Pancreas (tissue), 10 donors: ENCODE results near the gene NOPCHAP1. TPM values are rescaled to one million over a fixed set of nuclear protein-coding genes. Genes with fewer than 3 reads are reported as not detected.

Source experiments
- ATAC-seq, 4 donors: fragments of 200-7000 bp; cut with Tn5 transposase; one replicate each; pipeline versions ENCODE4 v1.8.0 to v1.9.1; 2020; ENCODE audit warnings: mild to moderate bottlenecking in 4 of 4, moderate library complexity in 4 of 4
- DNase-seq, 6 donors: peaks; one replicate each; pipeline ENCODE4 v3.0.0-alpha.2; 2020
- FAIRE-seq: peaks from 2 replicates; lab custom pipeline; 2012; peaks lifted over from hg19 to GRCh38; lab: Jason Lieb, UNC
- H3K27ac ChIP-seq, 4 donors: fragments of 200-600 bp; sonication (generic); 1 replicate in 3 of 4; 2 replicates in 1 of 4; pipeline versions ENCODE4 v1.5.0 to v1.8.0; 2020
- H3K27me3 ChIP-seq, 4 donors: fragments of 200-600 bp; one replicate each; pipeline ENCODE4 v1.8.0; 2021
- H3K36me3 ChIP-seq, 3 donors: fragments of 200-600 bp; sonication (generic) in 1 of 3; one replicate each; pipeline versions ENCODE4 v1.5.0 to v1.8.0; 2020 to 2021
- H3K4me1 ChIP-seq, 3 donors: fragments of 200-600 bp; one replicate each; pipeline ENCODE4 v1.8.0; 2021
- H3K4me3 ChIP-seq, 4 donors: fragments of 200-600 bp; sonication (generic) in 2 of 4; one replicate each; pipeline versions ENCODE4 v1.5.0 to v1.8.0; 2020 to 2021
- H3K9me3 ChIP-seq, 4 donors: fragments of 200-600 bp; one replicate each; pipeline ENCODE4 v1.8.0; 2021
- CTCF ChIP-seq, 4 donors: fragments of 200-600 bp; sonication (generic) in 3 of 4; IDR thresholded peaks; one replicate each; pipeline versions ENCODE4 v1.5.0 to v1.8.0; 2021; ENCODE audit warnings: antibody characterized with exemption in 4 of 4
- WGBS, 2 donors: extraction: QIAGEN DNeasy Blood & Tissue Kit; methylation state at CpG; one replicate each; pipeline ENCODE4 v1.1.7; 2013; 5-methylcytosine and 5-hydroxymethylcytosine counted together
- intact Hi-C, 3 donors: fragments of 100-400 bp; cut with DNase I; formaldehyde crosslinking; loops; one replicate each; pipeline versions ENCODE4 v1.11.1 to v1.14.2; 2022
- polyA plus RNA-seq, 2 donors: library from polyadenylated mRNA; stranded (reverse); fragments of 200-250 nt; gene quantifications; one replicate each; pipeline ENCODE4 v1.2.3, GENCODE V29; 2013
- total RNA-seq, 6 donors: library from RNA; stranded (reverse); fragmentation: NEBNext Ultra II Directional in 4 of 6; extraction: Animal tissue kit (Norgen Biotek cat#: 25700) in 4 of 6; gene quantifications; one replicate each; pipeline versions ENCODE4 v1.2.1 to v1.2.4, GENCODE V29; 2021 to 2023
- donor health status: healthy with polysubstance abuse.
- donor health status: DM: no; HTN: no; CAD: no; lungs with moderate emphysema.
- donor health status: DM: no; HTN: no; CAD: no.
- donor health status: control.
- donor health status: control.
- donor health status: Bipolar disorder and iron deficiency.
- donor health status: DM: yes; HTN: yes; CAD: no.
- donor health status: DM: no; HTN: no; CAD: no.
- donor health status: DM: no; HTN: no; CAD: no.
- donor health status: DM: yes; HTN: yes; CAD: no.

NOPCHAP1 gene
- total and polyA plus RNA-seq, 8 donors: 7.2 to 21.5 (median 14.3) TPM

DNA sequence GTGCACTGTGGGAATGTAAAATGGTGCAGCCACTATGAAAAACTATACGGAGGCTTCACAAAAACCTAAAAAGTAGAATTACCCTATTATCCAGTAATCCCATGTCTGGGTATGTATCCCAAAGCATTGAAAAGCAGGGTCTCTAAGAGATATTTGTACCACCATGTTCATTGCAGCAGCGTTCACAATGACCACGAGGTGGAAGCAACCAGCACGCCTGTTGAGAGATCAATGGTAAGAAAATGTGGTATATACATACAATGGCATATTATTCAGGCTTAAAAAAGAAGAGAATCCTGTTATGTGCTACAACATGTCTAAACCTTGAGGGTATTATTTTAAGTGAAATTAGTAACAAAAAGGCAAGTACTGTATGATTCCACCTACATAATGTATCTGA is 910 bp upstream of the NOPCHAP1 start:
- no peak overlapping the region for H3K27ac ChIP-seq
- WGBS, 2 donors: 75 to 89% methylated on average over 4 of the region's 4 CpGs
- ATAC-seq: no peak
- TF ChIP-seq CTCF (IDR thresholded peaks at IDR 0.05): no peak
- DNase-seq: no peak
- H3K9me3 ChIP-seq: no peaks in the 10 kb centered on the region
- intact Hi-C loops: no loop called here
- H3K4me1 ChIP-seq: peaks cover 7 to 14% (median 11%) of the 10 kb centered on the region in 3 donors
- no peak for FAIRE-seq
- no peak overlapping the region for H3K4me3 ChIP-seq
- no peaks in the 10 kb centered on the region for H3K36me3 ChIP-seq
- no peaks in the 10 kb centered on the region for H3K27me3 ChIP-seq

- FAIRE-seq: no peak
- Histone ChIP-seq H3K4me3 (no peak overlapping the region), H3K36me3 (peaks cover 0 to 24% (median 18%) of the 10 kb centered on the region in 3 donors), H3K27me3 (no peaks in the 10 kb centered on the region), H3K27ac (peak overlapping the region in 2 of 4 donors; percentile 34 to 54), H3K4me1 (peaks cover 7 to 26% (median 21%) of the 10 kb centered on the region in 3 donors), H3K9me3 (no peaks in the 10 kb centered on the region)
- no peak for DNase-seq
- whole genome bisulfite sequencing, 2 donors: 47 to 55% methylated on average over 4 of the region's 4 CpGs
- intact Hi-C loops: no loop called here
- TF ChIP-seq CTCF (IDR thresholded peaks at IDR 0.05): no peak
- peak in 1 of 4 donors; percentile 2 for ATAC-seq
Observed at GRCh38 chr12:104990950-104991349, 4.8 kb downstream of the NOPCHAP1 start.

DNA sequence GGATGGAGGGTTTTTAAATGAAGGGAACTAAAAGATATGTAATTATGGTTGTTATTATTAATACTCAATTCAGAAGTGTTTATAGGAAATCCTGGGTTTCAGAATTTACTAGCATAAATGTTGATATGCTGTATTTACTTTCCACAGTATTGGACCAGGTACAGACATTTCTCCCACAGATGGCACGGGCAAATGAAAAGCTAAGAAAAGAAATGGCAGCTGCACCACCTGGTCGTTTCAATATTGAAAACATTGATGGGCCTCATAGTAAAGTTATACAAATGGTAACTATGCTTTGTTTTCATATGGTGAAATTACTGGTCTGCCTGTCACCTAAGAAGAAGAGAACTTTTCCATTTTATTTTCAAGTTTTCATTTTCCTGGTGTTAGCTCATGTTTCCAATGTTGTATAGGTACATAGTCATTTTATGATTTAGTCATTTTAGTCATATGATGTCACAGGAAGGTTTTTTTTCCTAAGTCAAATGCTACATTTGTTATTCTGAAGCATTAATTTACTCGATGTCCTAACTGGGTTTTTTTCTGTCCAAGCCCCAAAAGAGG is 5.5 kb downstream of the NOPCHAP1 start:
- WGBS, 2 donors: 53 to 54% methylated on average over 3 of the region's 3 CpGs
- DNase-seq (no peak), ATAC-seq (peak in 3 of 4 donors; percentile 42 to 76 (median 47)), FAIRE-seq (no peak)
- no peak for TF ChIP-seq CTCF (IDR thresholded peaks at IDR 0.05)
- intact Hi-C loops: no loop called here
- Histone ChIP-seq H3K36me3 (peaks cover 0 to 24% (median 18%) of the 10 kb centered on the region in 3 donors), H3K27ac (peak overlapping the region in 2 of 4 donors; percentile 34 to 54), H3K27me3 (no peaks in the 10 kb centered on the region), H3K4me1 (peaks cover 7 to 26% (median 21%) of the 10 kb centered on the region in 3 donors), H3K4me3 (no peak overlapping the region), H3K9me3 (no peaks in the 10 kb centered on the region)

- no peak overlapping the region for H3K27ac ChIP-seq
- intact Hi-C loops: no loop called here
- H3K36me3 ChIP-seq: peaks cover 0 to 24% (median 18%) of the 10 kb centered on the region in 3 donors
- ATAC-seq: no peak
- WGBS, 2 donors: 90 to 95% methylated on average over 3 of the region's 3 CpGs
- peaks cover 6 to 17% (median 16%) of the 10 kb centered on the region in 3 donors for H3K4me1 ChIP-seq
- no peaks in the 10 kb centered on the region for H3K9me3 ChIP-seq
- DNase-seq: no peak
- no peak for FAIRE-seq
- H3K4me3 ChIP-seq: no peak overlapping the region
- TF ChIP-seq CTCF (IDR thresholded peaks at IDR 0.05): no peak
- no peaks in the 10 kb centered on the region for H3K27me3 ChIP-seq
Observed at GRCh38 chr12:104994336-104994735, 8.2 kb downstream of the NOPCHAP1 start.

GRCh38 chr12:104997541-104997940 is 11.4 kb downstream of the NOPCHAP1 start:
- no peak overlapping the region for H3K27ac ChIP-seq
- ATAC-seq: no peak
- FAIRE-seq: no peak
- H3K9me3 ChIP-seq: no peaks in the 10 kb centered on the region
- no peak overlapping the region for H3K4me3 ChIP-seq
- no peak for TF ChIP-seq CTCF (IDR thresholded peaks at IDR 0.05)
- H3K27me3 ChIP-seq: no peaks in the 10 kb centered on the region
- DNase-seq: no peak
- intact Hi-C loops: no loop called here
- peaks cover 0 to 17% (median 13%) of the 10 kb centered on the region in 3 donors for H3K36me3 ChIP-seq
- peaks cover 0 to 12% (median 6%) of the 10 kb centered on the region in 3 donors for H3K4me1 ChIP-seq
- 93 to 95% methylated on average over 3 of the region's 3 CpGs for WGBS, 2 donors
